Right lobe of liver (tissue), 4 donors: Measurements from ENCODE around the gene LHPP.

Experiments
- POLR2A ChIP-seq: fragments of 450-650 bp; IDR thresholded peaks from one replicate; pipeline ENCODE4 v1.6.1; 2017; ENCODE audit warnings: antibody characterized with exemption, mild to moderate bottlenecking
- TF ChIP-seq, protein P1 (sequence below), 4 donors: fragments of 200-600 bp in 3 of 4; fragments of 450-650 bp in 1 of 4; IDR thresholded peaks; one replicate each; pipeline versions ENCODE4 v1.5.1 to v1.8.0; 2016 to 2022; ENCODE audit warnings: antibody characterized with exemption in 4 of 4, mild to moderate bottlenecking in 2 of 4
- donor health status: DM: no; HTN: no; CAD: no.
- donor health status: DM: no; HTN: no; CAD: no.
- donor health status: DM: no; HTN: yes; CAD: no.

DNA sequence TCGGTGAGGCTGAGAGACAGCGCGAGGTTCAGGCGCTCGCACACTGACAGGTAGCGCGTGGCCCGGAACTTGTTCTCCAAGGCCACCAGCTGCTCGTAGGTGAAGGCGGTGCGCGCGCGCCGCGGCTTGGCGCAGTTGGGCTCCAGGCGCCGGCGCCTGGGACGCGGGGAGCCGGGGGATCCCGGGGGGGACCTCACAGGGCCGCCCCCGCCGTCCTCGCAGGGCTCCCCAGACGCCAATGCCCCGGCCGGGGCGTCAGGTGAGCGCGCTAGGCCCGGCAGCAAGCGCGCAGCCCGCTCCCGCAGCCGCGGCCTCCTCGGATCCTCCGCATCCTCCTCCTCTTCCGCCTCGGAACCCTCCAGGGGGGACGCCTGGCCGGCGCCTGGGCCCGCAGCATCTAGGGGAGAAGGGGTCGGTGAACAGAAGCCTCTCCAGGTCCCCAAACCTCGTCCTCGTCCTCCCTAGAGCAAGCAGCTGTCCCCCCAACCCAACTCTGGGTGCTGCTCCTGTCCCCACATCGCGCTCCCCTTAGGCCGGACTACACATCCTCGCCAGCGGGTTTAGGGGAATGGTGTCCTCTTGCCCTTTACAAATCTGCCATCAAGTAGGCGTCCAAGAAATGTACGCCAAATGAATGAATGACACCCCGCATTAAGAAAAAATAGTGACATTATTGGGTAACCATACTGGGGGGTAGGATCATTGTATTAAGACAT, 13.7 kb upstream of the LHPP start:
- no peak for TF ChIP-seq POLR2A
- TF ChIP-seq, protein P1, sequence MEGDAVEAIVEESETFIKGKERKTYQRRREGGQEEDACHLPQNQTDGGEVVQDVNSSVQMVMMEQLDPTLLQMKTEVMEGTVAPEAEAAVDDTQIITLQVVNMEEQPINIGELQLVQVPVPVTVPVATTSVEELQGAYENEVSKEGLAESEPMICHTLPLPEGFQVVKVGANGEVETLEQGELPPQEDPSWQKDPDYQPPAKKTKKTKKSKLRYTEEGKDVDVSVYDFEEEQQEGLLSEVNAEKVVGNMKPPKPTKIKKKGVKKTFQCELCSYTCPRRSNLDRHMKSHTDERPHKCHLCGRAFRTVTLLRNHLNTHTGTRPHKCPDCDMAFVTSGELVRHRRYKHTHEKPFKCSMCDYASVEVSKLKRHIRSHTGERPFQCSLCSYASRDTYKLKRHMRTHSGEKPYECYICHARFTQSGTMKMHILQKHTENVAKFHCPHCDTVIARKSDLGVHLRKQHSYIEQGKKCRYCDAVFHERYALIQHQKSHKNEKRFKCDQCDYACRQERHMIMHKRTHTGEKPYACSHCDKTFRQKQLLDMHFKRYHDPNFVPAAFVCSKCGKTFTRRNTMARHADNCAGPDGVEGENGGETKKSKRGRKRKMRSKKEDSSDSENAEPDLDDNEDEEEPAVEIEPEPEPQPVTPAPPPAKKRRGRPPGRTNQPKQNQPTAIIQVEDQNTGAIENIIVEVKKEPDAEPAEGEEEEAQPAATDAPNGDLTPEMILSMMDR (IDR thresholded peaks at IDR 0.05) = no peak
